Testis (tissue), 3 donors: ENCODE measurements around the gene EMX2. TPM values are rescaled to one million over a fixed set of nuclear protein-coding genes. Genes with fewer than 3 reads are reported as not detected.

Source experiments
- DNase-seq: peaks from one replicate; pipeline ENCODE4 v3.0.0-alpha.2; 2019
- H3K27ac ChIP-seq, 2 donors: fragments of 200-600 bp; sonication (generic); one replicate each; pipeline ENCODE4 v1.5.1; 2019
- H3K27me3 ChIP-seq: fragments of 200-600 bp; sonication (generic); one replicate; pipeline ENCODE4 v1.5.1; 2019
- H3K36me3 ChIP-seq: fragments of 200-600 bp; sonication (generic); one replicate; pipeline ENCODE4 v1.5.1; 2017; ENCODE audit warnings: low read depth; ENCODE audit errors: missing control alignments
- H3K4me1 ChIP-seq: fragments of 200-600 bp; sonication (generic); one replicate; pipeline ENCODE4 v1.5.1; 2019
- H3K4me3 ChIP-seq, 2 donors: fragments of 200-600 bp; sonication (generic); one replicate each; pipeline ENCODE4 v1.5.1; 2017 to 2019
- H3K9me3 ChIP-seq: fragments of 200-600 bp; sonication (generic); one replicate; pipeline ENCODE4 v1.5.1; 2017
- POLR2A ChIP-seq: fragments of 450-650 bp; IDR thresholded peaks from one replicate; pipeline ENCODE4 v1.6.1; 2017; ENCODE audit warnings: antibody characterized with exemption, mild to moderate bottlenecking, moderate library complexity
- WGBS, 2 donors: methylation state at CpG; one replicate each; pipeline ENCODE4 v1.1.5; 2018; 5-methylcytosine and 5-hydroxymethylcytosine counted together
- intact Hi-C: fragments of 100-400 bp; cut with DNase I; formaldehyde crosslinking; loops from one replicate; pipeline ENCODE4 v1.15.1; 2023; ENCODE audit warnings: low total_unique reads
- polyA plus RNA-seq: library from polyadenylated mRNA; stranded (reverse); fragments of 350-450 nt; fragmentation: Illumina TruSeq; extraction: RNeasy Lipid Tissue Mini Kit (QIAGEN cat#74804); gene quantifications from one replicate; pipeline ENCODE4 v1.2.3, GENCODE V29; 2014; ENCODE audit warnings: low read depth, low replicate concordance; ENCODE audit not compliant: insufficient read depth
- total RNA-seq, 2 donors: library from RNA; depleted of rRNA; stranded (reverse); fragments of >200 nt; gene quantifications; one replicate each; pipeline ENCODE4 v1.2.3, GENCODE V29; 2016
- TF ChIP-seq, protein P1 (sequence below), 3 experiments: fragments of 450-650 bp in 2 of 3; fragments of 200-600 bp in 1 of 3; sonication (generic) in 1 of 3; IDR thresholded peaks; one replicate each; pipeline ENCODE4 v1.5.1; 2016 to 2019; ENCODE audit warnings: antibody characterized with exemption in 3 of 3, mild to moderate bottlenecking in 2 of 3, moderate library complexity in 1 of 3

The EMX2 gene
- total and polyA plus RNA-seq, 3 donors from 2014 or later = 1.5 to 6.9 (median 1.9) TPM

DNA sequence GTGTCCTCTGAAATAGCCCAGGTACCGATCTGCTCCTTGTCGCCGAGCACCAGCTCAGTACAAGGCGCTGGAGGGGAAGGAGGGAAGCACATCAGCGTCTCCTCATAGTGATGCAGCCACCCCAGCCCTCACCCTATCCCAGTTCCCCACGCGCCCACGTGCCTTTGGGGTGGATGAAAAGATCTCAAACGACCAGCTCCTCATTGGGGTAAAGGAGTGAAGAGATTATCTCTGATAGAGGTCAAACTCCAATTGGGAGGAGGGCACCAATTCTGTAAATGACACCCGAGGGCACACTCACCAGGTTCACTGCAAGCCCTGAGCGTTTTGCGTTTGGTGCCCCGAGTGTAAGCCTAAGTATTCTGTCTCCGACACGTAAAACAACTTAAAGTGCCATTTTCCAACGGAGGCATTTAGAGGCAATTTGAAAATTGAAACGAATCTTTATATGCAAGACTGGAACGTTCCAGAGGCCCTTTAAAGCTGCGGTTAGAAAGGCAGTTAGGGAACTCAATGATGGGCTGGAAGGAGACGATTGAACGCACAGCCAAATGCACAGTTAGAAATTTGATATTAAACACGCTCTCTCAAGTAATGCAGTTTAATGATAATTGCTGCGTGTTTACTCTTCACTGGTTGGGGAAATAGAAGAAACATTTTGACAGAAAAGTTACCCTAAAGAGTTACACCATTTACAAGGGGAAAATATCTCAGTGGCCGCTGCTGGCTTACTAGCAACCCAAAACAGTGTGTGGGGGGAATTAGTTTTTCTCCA lies 8.9 kb upstream of the EMX2 start:
- Histone ChIP-seq H3K4me1 (peaks cover 15% of the 10 kb centered on the region), H3K36me3 (no peaks in the 10 kb centered on the region), H3K9me3 (no peaks in the 10 kb centered on the region), H3K4me3 (no peak overlapping the region), H3K27me3 (no peaks in the 10 kb centered on the region), H3K27ac (no peak overlapping the region)
- no peak for DNase-seq
- WGBS, 2 donors = 43 to 47% methylated on average over 24 of the region's 24 CpGs
- no peak for TF ChIP-seq POLR2A
- TF ChIP-seq, protein P1, sequence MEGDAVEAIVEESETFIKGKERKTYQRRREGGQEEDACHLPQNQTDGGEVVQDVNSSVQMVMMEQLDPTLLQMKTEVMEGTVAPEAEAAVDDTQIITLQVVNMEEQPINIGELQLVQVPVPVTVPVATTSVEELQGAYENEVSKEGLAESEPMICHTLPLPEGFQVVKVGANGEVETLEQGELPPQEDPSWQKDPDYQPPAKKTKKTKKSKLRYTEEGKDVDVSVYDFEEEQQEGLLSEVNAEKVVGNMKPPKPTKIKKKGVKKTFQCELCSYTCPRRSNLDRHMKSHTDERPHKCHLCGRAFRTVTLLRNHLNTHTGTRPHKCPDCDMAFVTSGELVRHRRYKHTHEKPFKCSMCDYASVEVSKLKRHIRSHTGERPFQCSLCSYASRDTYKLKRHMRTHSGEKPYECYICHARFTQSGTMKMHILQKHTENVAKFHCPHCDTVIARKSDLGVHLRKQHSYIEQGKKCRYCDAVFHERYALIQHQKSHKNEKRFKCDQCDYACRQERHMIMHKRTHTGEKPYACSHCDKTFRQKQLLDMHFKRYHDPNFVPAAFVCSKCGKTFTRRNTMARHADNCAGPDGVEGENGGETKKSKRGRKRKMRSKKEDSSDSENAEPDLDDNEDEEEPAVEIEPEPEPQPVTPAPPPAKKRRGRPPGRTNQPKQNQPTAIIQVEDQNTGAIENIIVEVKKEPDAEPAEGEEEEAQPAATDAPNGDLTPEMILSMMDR (IDR thresholded peaks at IDR 0.05) = no peak
- intact Hi-C loops = loop anchor here (10.0 kb wide), 1 partner anchor 711 kb away; no protein-coding TSS in a partner anchor

GRCh38 chr10:117534321-117535297 lies 7.9 kb upstream of the EMX2 start:
- H3K27me3 ChIP-seq = no peaks in the 10 kb centered on the region
- no peak overlapping the region for H3K27ac ChIP-seq
- H3K4me1 ChIP-seq = peaks cover 15% of the 10 kb centered on the region
- no peaks in the 10 kb centered on the region for H3K36me3 ChIP-seq
- H3K4me3 ChIP-seq = peak overlapping the region; percentile 0 to 32
- TF ChIP-seq, protein P1 (IDR thresholded peaks at IDR 0.05) = no peak
- no peak for TF ChIP-seq POLR2A
- intact Hi-C loops = loop anchor here (10.0 kb wide), 1 partner anchor 710 kb away; no protein-coding TSS in a partner anchor
- 33 to 51% methylated on average over 51 to 76 of the region's 76 CpGs for whole genome bisulfite sequencing, 2 donors
- no peaks in the 10 kb centered on the region for H3K9me3 ChIP-seq
- no peak for DNase-seq

GRCh38 chr10:117535298-117536071 lies 7.1 kb upstream of the EMX2 start:
- peaks cover 15% of the 10 kb centered on the region for H3K4me1 ChIP-seq
- TF ChIP-seq, protein P1 (IDR thresholded peaks at IDR 0.05) = no peak
- no peak for TF ChIP-seq POLR2A
- WGBS, 2 donors = 22 to 31% methylated on average over 23 to 53 of the region's 54 CpGs
- no peak for DNase-seq
- H3K27me3 ChIP-seq = no peaks in the 10 kb centered on the region
- H3K27ac ChIP-seq = no peak overlapping the region
- no peaks in the 10 kb centered on the region for H3K36me3 ChIP-seq
- no peaks in the 10 kb centered on the region for H3K9me3 ChIP-seq
- intact Hi-C loops = loop anchor here (10.0 kb wide), 1 partner anchor 709 kb away; no protein-coding TSS in a partner anchor
- H3K4me3 ChIP-seq = peak overlapping the region; percentile 0 to 32

DNA sequence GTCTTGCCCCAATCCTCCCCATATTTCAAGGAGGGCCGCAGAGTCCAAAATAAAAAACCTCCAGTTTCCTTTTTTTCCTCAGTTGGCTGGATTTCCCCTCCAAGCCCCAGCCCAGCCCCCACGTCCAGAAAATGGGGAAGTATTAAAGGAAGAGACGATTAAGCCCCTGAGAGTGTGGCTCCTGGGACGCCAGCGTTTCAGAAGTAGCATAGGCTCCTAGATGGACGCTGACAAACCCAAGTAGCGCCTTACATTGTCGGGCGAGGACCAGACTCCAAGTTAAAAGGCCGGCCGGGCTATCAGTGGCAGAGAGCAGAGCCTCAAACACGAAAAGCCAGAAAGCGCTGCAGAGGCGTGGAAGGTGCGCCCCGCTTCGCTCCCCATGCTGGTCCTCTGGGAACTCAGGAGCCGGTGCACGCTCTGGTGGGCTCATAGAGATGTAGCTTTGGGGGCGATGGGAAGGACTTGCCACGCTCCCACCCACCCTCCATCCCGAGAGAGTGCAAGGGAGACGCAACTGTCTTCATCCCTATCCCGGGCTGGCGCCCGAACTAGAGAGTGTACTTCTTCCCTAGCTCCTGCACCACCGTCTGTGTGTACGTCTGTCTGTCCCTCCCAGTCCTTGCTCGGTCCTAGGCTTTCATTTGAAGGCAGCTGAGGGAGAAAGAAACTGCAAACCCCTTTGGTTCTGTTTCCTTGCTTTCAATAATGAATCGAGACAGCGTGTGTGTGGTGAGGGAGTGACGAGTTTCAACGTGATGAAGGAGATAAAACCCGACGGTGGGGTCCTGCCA lies 6.3 kb upstream of the EMX2 start:
- TF ChIP-seq, protein P1 (IDR thresholded peaks at IDR 0.05) = no peak
- no peak for TF ChIP-seq POLR2A
- no peak overlapping the region for H3K27ac ChIP-seq
- intact Hi-C loops = loop anchor here (10.0 kb wide), 1 partner anchor 709 kb away; no protein-coding TSS in a partner anchor
- H3K36me3 ChIP-seq = no peaks in the 10 kb centered on the region
- no peaks in the 10 kb centered on the region for H3K27me3 ChIP-seq
- no peaks in the 10 kb centered on the region for H3K9me3 ChIP-seq
- no peak for DNase-seq
- WGBS, 2 donors = 44 to 54% methylated on average over 31 to 35 of the region's 35 CpGs
- peaks cover 15% of the 10 kb centered on the region for H3K4me1 ChIP-seq
- no peak overlapping the region for H3K4me3 ChIP-seq
